HepG2 (cell line): Measurements from ENCODE around the gene RAC3. TPM values are rescaled to one million over a fixed set of nuclear protein-coding genes. Genes with fewer than 3 reads are reported as not detected.

Source experiments
- ELF3 ChIP-seq: IDR thresholded peaks from 2 replicates; pipeline ENCODE4 v1.6.1; 2016; ENCODE audit warnings: missing genetic modification reagents, missing compliant biosample characterization
- EP300 ChIP-seq, 3 experiments: sonication (generic) in 1 of 3; formaldehyde crosslinking in 1 of 3; IDR thresholded peaks; 2 replicates each; pipeline versions ENCODE4 v1.5.1 to v1.6.1; 2011 to 2020; ENCODE audit warnings: low read depth in 2 of 3, low read length in 2 of 3, borderline replicate concordance in 1 of 3, improper control_type of control experiment in 1 of 3, mild to moderate bottlenecking in 1 of 3, missing genetic modification reagents in 1 of 3, moderate library complexity in 1 of 3
- HDAC6 ChIP-seq: fragments of 200-600 bp; sonication (generic); IDR thresholded peaks from 2 replicates; pipeline ENCODE4 v1.7.0; 2017; ENCODE audit warnings: mild to moderate bottlenecking, antibody characterized with exemption, low read length, low read depth
- KLF13 ChIP-seq: sonication (generic); formaldehyde crosslinking; IDR thresholded peaks from 2 replicates; pipeline ENCODE4 v1.4.0; 2020; ENCODE audit warnings: mild to moderate bottlenecking, missing genetic modification reagents
- NKX3-1 ChIP-seq: sonication (generic); formaldehyde crosslinking; IDR thresholded peaks from 2 replicates; pipeline ENCODE4 v1.5.0; 2020; ENCODE audit warnings: missing genetic modification reagents
- PAXIP1 ChIP-seq: sonication (generic); formaldehyde crosslinking; conservative IDR thresholded peaks from 2 replicates; pipeline ENCODE4 v1.4.0; 2020; ENCODE audit warnings: mild to moderate bottlenecking, missing genetic modification reagents, moderate library complexity
- POLR2AphosphoS2 ChIP-seq: IDR thresholded peaks from 2 replicates; pipeline ENCODE4 v1.6.1; 2011; ENCODE audit warnings: low read depth, low read length, improper control_type of control experiment
- PRDM15 ChIP-seq: sonication (generic); formaldehyde crosslinking; IDR thresholded peaks from 2 replicates; pipeline ENCODE4 v1.4.0; 2020; ENCODE audit warnings: missing genetic modification reagents
- REL ChIP-seq: sonication (generic); formaldehyde crosslinking; conservative IDR thresholded peaks from 2 replicates; pipeline ENCODE4 v1.8.0; 2022; ENCODE audit warnings: mild to moderate bottlenecking, missing genetic modification reagents, moderate library complexity
- TFE3 ChIP-seq: IDR thresholded peaks from 2 replicates; pipeline ENCODE4 v1.6.1; 2016
- ZFAT ChIP-seq: sonication (generic); formaldehyde crosslinking; conservative IDR thresholded peaks from 2 replicates; pipeline ENCODE4 v1.8.1; 2023; ENCODE audit warnings: missing genetic modification reagents, inconsistent platforms
- ZFP1 ChIP-seq: IDR thresholded peaks from 2 replicates; pipeline ENCODE4 v1.6.1; 2016
- ZGPAT ChIP-seq: IDR thresholded peaks from 2 replicates; pipeline ENCODE4 v1.6.1; 2016; ENCODE audit warnings: mild to moderate bottlenecking
- ZNF232 ChIP-seq: sonication (generic); formaldehyde crosslinking; IDR thresholded peaks from 2 replicates; pipeline ENCODE4 v1.4.0; 2020; ENCODE audit warnings: missing genetic modification reagents, borderline replicate concordance
- ZNF329 ChIP-seq: sonication (generic); formaldehyde crosslinking; IDR thresholded peaks from 2 replicates; pipeline ENCODE4 v1.9.0; 2021; ENCODE audit warnings: low read depth, mild to moderate bottlenecking, missing genetic modification reagents
- ZNF382 ChIP-seq: sonication (generic); formaldehyde crosslinking; IDR thresholded peaks from 2 replicates; pipeline ENCODE4 v1.5.0; 2020; ENCODE audit warnings: missing genetic modification reagents, mild to moderate bottlenecking, borderline replicate concordance
- ZNF564 ChIP-seq: sonication (generic); formaldehyde crosslinking; IDR thresholded peaks from 2 replicates; pipeline ENCODE4 v1.8.1; 2023; ENCODE audit warnings: mild to moderate bottlenecking, missing genetic modification reagents
- ZNF607 ChIP-seq: sonication (generic); formaldehyde crosslinking; IDR thresholded peaks from 2 replicates; pipeline ENCODE4 v1.5.1; 2020; ENCODE audit warnings: missing genetic modification reagents, mild to moderate bottlenecking, borderline replicate concordance
- polyA plus RNA-seq, 8 experiments: library from polyadenylated mRNA; depleted of rRNA in 3 of 8; stranded (reverse) in 7 of 8; unstranded in 1 of 8; fragments of >200 nt; fragmentation: Illumina TruSeq in 4 of 8; extraction: Trizol in 4 of 8; gene quantifications; 2 replicates each; pipeline versions ENCODE4 v1.2.1 to v1.2.3, GENCODE V29; 2011 to 2016; ENCODE audit warnings: low read depth in 4 of 8, missing spikeins in 1 of 8, mixed read lengths in 1 of 8; ENCODE audit not compliant: insufficient read depth in 1 of 8
- total RNA-seq, 5 experiments: library from RNA; depleted of rRNA; stranded (reverse); fragments of >200 nt; fragmentation: Illumina TruSeq; extraction: Trizol; gene quantifications; 2 replicates each; pipeline ENCODE4 v1.2.3, GENCODE V29; 2016; ENCODE audit warnings: low read depth in 1 of 5

RAC3 gene
- total and polyA plus RNA-seq, 2 of the 13 experiments (the other 11 are each of a cell fraction or from before 2014, with no cell fraction given): 10.5 to 21.3 TPM

- peak in 1 of 2 experiments; percentile 56; a peak in 1 of 4 replicates for TF ChIP-seq EP300 (IDR thresholded peaks at IDR 0.05; ENCODE audit: low read depth in 2 of 2, low read length in 2 of 2)
- peak; percentile 41; the same call in 1 of the 2 replicates for TF ChIP-seq EP300 (CRISPR knock-in tag; IDR thresholded peaks at IDR 0.05; ENCODE audit: borderline replicate concordance)
- no peak for TF ChIP-seq KLF13 (CRISPR knock-in tag)
- no peak for TF ChIP-seq ZNF382 (CRISPR knock-in tag)
- TF ChIP-seq ELF3 (CRISPR knock-in tag): peak; percentile 64
- TF ChIP-seq ZFP1 (CRISPR knock-in tag): no peak
- no peak for TF ChIP-seq ZNF329 (CRISPR knock-in tag)
- no peak for TF ChIP-seq POLR2AphosphoS2
- peak; percentile 69 for TF ChIP-seq PAXIP1 (CRISPR knock-in tag)
- no peak for TF ChIP-seq REL
- no peak for TF ChIP-seq ZFAT
- peak; percentile 73; the same call in 1 of the 2 replicates for TF ChIP-seq NKX3-1 (CRISPR knock-in tag)
- TF ChIP-seq TFE3: peak; percentile 21; the same call in 1 of the 2 replicates
- no peak for TF ChIP-seq PRDM15 (CRISPR knock-in tag)
- TF ChIP-seq ZGPAT (CRISPR knock-in tag): peak; percentile 98
- TF ChIP-seq ZNF607: peak; percentile 98; the same call in 1 of the 2 replicates
- TF ChIP-seq HDAC6: no peak
- TF ChIP-seq ZNF232 (CRISPR knock-in tag): no peak
- TF ChIP-seq ZNF564 (CRISPR knock-in tag): peak; percentile 44; the same call in 1 of the 2 replicates
Observed at GRCh38 chr17:82037092-82037888, 5.8 kb downstream of the RAC3 start, which contains the start of gene DCXR (continued).
